Thoracic aorta (tissue), 2 donors: ENCODE measurements around the gene TMED9. TPM values are rescaled to one million over a fixed set of nuclear protein-coding genes. Genes with fewer than 3 reads are reported as not detected.

Source experiments
- ATAC-seq: fragments of 150-250 bp; one replicate; pipeline ENCODE4 v1.8.0; 2017; ENCODE audit warnings: low read depth; ENCODE audit not compliant: insufficient number of reproducible peaks, low FRiP score
- DNase-seq: peaks from one replicate; pipeline ENCODE4 v3.0.0-alpha.2; 2020; ENCODE audit warnings: low spot score
- H3K27ac ChIP-seq, 2 donors: fragments of 200-600 bp; sonication (generic); 1 replicate in 1 of 2; 2 replicates in 1 of 2; pipeline ENCODE4 v1.5.1; 2016; ENCODE audit warnings: mild to moderate bottlenecking in 2 of 2, moderate library complexity in 2 of 2
- H3K27me3 ChIP-seq: fragments of 200-600 bp; sonication (generic); replicated peaks from 2 replicates; pipeline ENCODE4 v1.6.0; 2016; ENCODE audit warnings: mild to moderate bottlenecking; ENCODE audit not compliant: insufficient read depth
- H3K36me3 ChIP-seq: fragments of 200-600 bp; sonication (generic); one replicate; pipeline ENCODE4 v1.5.1; 2016
- H3K4me1 ChIP-seq, 2 donors: fragments of 200-600 bp; sonication (generic); 1 replicate in 1 of 2; 2 replicates in 1 of 2; pipeline versions ENCODE4 v1.5.1 to v1.6.0; 2016; ENCODE audit warnings: low read depth in 2 of 2, mild to moderate bottlenecking in 1 of 2; ENCODE audit not compliant: control insufficient read depth in 1 of 2
- H3K4me3 ChIP-seq: fragments of 200-600 bp; sonication (generic); 2 replicates; pipeline ENCODE4 v1.5.1; 2016; ENCODE audit warnings: mild to moderate bottlenecking
- H3K9me3 ChIP-seq: fragments of 200-600 bp; sonication (generic); 2 replicates; pipeline ENCODE4 v1.5.1; 2016
- CTCF ChIP-seq: fragments of 200-600 bp; sonication (generic); IDR thresholded peaks from one replicate; pipeline ENCODE4 v1.5.1; 2019; ENCODE audit warnings: antibody characterized with exemption
- total RNA-seq, 2 donors: library from RNA; depleted of rRNA; stranded (reverse); fragments of >200 nt; gene quantifications; one replicate each; pipeline versions ENCODE4 v1.1.0 to v1.2.3, GENCODE V29; 2016

TMED9 gene
- 100 to 1,000 TPM; 103 to 119 TPM for total RNA-seq

- peaks cover 8 to 19% of the 10 kb centered on the region in 2 donors for H3K4me1 ChIP-seq
- H3K27ac ChIP-seq = peak within 1 kb of the TSS; percentile 52 to 55
- ATAC-seq (peak; percentile 71), DNase-seq (peak; percentile 33)
- no peaks in the 10 kb centered on the region for H3K9me3 ChIP-seq
- H3K36me3 ChIP-seq = peaks cover 29% of the 10 kb centered on the region
- TF ChIP-seq CTCF = peak; percentile 21
- peak within 1 kb of the TSS; percentile 78 for H3K4me3 ChIP-seq
- no peaks in the 10 kb centered on the region for H3K27me3 ChIP-seq
Measured at GRCh38 chr5:177592010-177592834, at the start of gene TMED9. Gene TMED9, plus strand, starts transcription at chr5:177592203. Its CDS starts 12 bp downstream, at chr5:177592215.

GRCh38 chr5:177542816-177543465 lies 49.1 kb upstream of the TMED9 start:
- Histone ChIP-seq H3K4me3 (no peak overlapping the region), H3K9me3 (no peaks in the 10 kb centered on the region), H3K27me3 (no peaks in the 10 kb centered on the region), H3K4me1 (peaks cover 46 to 91% of the 10 kb centered on the region in 2 donors), H3K27ac (peak overlapping the region in 1 of 2 donors; percentile 25), H3K36me3 (no peaks in the 10 kb centered on the region)
- TF ChIP-seq CTCF = no peak
- ATAC-seq (no peak), DNase-seq (no peak)

- DNase-seq = peak; percentile 65
- ATAC-seq = peak; percentile 89
Measured at GRCh38 chr5:177545487-177546257, 46.3 kb upstream of the TMED9 start.

GRCh38 chr5:177546258-177546741 lies 45.7 kb upstream of the TMED9 start:
- Histone ChIP-seq H3K4me3 (no peak overlapping the region), H3K27me3 (no peaks in the 10 kb centered on the region), H3K9me3 (no peaks in the 10 kb centered on the region), H3K4me1 (peaks cover 37 to 87% of the 10 kb centered on the region in 2 donors), H3K36me3 (no peaks in the 10 kb centered on the region), H3K27ac (peak overlapping the region; percentile 81 to 90)
- no peak for TF ChIP-seq CTCF
- DNase-seq (peak; percentile 65), ATAC-seq (peak; percentile 94)

More at GRCh38 chr5:177545487-177546257, 46.3 kb upstream of the TMED9 start:
- Histone ChIP-seq H3K4me3 (no peak overlapping the region), H3K4me1 (peaks cover 37 to 88% of the 10 kb centered on the region in 2 donors), H3K27ac (peak overlapping the region; percentile 81 to 90), H3K27me3 (no peaks in the 10 kb centered on the region), H3K9me3 (no peaks in the 10 kb centered on the region), H3K36me3 (no peaks in the 10 kb centered on the region)
- TF ChIP-seq CTCF = no peak
